GM20431 (cell line): ENCODE data around the gene PCDH15.
"Not testable (repeated sequence)": the region's sequence is repeated elsewhere in the genome, so short reads cannot be mapped to it uniquely, and the experiment has no call there.

Experiments used
- in situ Hi-C: fragments of 300-500 bp; cut with MseI, MboI; formaldehyde crosslinking; loops from one replicate; pipeline ENCODE4 v1.15.0; 2020; ENCODE audit warnings: low sequenced_read_pairs; ENCODE audit not compliant: unreplicated experiment

PCDH15 gene

DNA sequence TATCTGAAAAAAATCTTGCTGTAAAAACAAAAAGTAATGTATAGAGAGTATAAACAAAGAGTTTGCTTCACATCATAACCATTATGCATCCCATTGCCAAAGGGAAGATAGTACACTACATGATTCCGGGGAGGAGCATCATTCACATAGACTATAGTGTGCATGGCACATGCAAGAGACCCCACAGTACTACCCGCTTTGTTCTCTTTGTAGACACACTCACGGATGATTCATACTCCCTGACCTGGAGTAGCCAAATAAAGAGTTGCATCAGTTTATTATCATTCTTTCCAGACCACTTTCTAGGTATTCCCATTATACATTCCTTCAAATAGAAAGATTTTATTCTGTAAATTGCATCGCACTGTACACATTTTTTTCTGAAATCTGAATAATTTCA, 356.9 kb downstream of the PCDH15 start:
- in situ Hi-C loops, result no loop called here

DNA sequence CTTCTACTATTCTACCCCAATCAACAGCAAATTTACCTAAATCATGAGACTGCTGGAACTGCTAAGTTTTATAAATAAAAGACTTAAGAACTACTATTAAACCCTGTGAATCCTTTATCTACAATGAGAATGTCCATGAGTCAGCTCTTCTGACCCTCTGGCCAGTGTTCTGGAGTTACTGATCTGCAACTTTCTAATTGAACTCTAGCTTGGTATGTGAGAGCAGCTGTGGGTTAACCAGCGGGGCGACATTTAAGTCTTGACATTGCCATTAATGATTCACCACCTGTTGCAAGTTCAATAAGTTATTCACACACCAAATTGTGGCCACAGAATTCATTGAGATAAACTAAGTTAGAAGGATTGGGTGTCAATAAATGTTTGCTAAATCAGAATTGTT, 359.8 kb downstream of the PCDH15 start:
- in situ Hi-C loops, result no loop called here

DNA sequence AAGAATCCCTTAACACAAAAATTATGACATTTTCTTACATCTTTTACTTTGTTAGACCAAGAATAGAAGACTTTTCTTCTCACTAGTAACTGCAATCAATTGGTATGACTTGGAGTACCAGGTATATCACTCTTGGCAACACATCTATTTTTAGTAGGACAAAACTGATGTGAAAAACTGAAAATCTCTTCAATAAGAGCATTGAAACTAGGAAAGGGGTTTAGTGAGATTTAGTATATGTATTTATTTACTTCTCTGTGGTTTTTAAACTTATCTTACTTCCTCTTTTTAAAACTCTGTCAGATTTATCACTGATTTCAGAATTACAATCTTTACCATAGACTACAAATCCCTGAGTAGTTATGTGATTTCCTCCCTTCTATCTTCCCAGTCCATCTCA, 366.2 kb downstream of the PCDH15 start:
- in situ Hi-C loops, result no loop called here

DNA sequence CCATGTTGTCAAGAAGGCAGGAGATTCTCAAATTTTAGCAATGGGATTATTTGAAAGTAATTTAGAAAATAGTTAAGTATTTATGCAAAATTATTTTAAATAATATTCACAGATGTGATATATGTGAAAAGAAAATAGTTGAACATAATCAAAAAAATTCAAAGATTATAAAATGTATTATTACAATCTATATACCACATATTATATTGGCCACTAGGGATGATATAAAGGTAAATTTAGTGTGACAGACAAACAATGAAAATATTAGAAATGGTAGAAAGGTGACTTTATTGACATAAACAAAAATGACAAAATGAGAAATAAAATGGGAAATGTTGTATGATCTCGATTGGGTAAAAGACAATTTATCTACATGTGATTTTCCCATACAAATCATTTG, 385.5 kb downstream of the PCDH15 start:
- in situ Hi-C loops, result no loop called here

DNA sequence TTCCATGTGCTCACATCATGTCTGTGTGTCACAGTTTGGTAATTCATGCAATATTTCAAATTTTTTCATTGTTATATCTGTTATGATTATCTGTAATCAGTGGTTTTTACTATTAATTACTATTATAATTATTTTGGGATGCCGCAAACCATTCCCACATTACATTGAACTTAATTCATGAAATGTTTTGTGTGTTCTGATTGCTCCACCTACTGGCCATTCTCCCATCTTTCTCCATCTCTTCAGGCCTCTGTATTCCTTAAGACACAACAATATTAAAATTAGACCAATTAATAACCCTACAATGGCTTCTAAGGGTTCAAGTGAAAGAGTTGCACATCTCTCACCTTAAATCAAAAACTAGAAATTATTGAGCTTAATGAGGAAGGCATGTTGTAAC, 398.5 kb downstream of the PCDH15 start:
- in situ Hi-C loops, result no loop called here

DNA sequence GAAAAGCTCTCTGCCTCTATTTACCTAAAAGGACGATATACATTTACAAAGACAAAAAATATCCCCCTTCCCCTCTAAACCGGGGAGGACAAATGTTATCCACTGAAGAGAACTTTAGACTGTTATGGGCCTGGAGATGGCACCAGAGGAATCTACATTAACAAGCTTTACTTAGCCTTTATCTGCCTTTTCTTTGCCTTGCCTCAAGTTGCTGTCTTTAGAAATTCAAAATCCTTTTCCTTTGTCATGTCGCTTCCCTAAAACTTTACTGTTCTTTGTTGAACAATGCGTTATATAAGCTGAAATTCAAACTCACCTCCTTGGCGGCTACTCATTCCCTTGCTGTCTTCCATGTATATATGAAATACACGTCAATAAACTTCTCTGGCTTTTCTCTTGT, 405.0 kb downstream of the PCDH15 start:
- in situ Hi-C loops, result no loop called here

DNA sequence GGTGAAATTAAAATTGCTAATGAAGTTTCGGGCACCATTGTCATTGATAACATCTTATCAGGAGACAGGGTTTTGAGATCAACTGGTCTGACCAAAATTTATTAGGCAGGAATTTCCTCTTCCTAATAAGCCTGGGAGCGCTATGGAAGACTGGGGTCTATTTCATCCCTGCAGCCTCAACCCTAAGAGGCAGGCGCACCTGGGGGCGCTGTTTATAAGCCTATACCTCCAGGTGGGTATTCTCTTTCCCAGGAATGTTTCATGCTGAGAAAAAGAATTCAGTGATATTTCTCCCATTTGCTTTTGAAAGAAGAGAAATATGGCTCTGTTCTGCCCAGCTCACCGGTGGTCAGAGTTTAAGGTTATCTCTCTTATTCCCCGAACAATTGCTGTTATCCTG, 406.4 kb downstream of the PCDH15 start:
- in situ Hi-C loops, result not testable (repeated sequence)

DNA sequence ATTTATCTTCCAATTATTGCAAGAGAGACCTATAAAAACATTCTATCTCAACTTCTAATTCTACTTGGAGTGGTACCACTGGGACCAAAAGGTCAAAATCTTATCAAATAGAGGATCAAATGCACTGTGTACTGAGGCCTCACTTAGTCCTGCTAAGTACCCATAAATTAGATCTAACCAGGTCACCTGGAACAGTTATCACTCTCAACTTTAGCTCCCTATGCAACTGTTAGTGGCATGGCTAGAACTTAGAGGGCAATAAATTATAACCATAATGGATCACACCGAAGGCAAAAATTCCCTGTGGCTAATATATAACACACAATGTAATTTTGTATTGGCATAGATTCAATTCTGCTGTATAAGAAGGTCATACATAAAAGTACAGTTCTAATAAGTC, 428.9 kb downstream of the PCDH15 start:
- in situ Hi-C loops, result no loop called here

DNA sequence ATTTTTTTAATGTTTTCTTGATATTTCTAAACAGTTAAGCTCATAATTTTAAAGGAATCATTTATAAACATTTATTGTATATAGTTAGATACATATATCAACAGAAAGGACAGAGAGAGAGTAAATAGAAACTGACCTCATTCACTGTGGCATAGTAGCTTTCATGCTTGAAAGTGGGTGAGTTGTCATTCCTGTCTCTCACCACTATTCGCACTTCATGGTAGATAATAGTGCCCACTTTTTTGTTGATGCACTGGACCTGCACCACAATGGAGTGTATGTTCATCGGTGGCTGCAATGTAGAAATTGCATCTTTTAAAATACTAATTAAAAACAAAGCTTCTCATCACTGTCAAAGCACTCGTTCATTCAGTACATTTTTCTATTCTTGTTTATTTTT, 432.0 kb downstream of the PCDH15 start:
- in situ Hi-C loops, result no loop called here

DNA sequence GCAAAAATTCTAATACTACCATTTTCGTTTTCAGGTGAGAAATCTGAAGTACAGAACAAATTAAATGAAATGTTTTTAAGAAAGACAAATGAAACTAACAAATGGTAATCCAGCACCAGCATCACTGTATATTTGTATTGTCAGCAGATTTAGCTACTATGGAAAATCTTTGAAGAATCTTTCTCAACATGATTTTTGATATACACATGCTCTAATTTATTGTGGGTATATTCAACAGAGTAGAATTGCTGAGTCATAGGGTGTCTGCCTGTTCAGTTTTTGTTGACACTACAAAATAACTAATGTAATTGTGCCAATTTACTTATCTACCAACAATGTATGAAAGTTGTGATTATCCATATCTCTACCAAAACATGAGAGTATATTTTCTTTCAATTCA, 437.6 kb downstream of the PCDH15 start:
- in situ Hi-C loops, result no loop called here

DNA sequence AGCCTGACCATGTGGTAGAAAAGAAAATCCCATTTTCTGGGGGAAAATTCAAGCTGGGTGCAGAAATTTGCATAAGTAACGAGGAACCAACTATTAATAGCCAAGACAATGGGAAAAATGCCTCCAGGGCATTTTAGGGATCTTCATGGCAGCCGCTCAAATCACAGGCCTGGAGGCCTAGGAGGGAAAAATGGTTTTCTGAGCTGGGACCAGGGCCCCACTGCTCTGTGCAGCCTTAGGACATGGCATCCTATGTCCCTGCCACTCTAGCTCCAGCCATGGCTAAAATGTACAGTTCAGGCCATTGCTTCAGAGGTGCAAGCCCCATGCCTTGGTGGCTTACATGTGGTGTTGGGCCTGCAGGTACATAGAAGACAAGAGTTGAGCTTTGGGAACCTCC, 459.0 kb downstream of the PCDH15 start:
- in situ Hi-C loops, result no loop called here

DNA sequence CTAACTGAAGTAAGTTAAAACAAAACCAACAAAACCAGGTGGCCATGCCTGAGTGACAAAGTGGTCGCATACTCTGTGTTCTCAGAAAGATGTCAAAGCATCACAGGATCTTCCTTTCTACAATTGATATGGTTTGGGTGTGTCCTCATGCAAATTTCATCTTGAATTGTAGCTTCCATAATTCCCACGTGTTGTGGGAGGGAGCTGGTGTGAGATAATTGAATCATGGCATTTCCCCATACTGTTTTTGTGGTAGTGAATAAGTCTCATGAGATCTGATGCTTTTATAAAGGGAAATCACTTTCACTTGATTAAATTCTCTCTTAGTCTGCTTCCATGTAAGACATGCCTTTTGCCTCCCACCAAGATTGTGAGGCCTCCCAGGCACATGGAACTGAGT, 465.7 kb downstream of the PCDH15 start:
- in situ Hi-C loops, result no loop called here

DNA sequence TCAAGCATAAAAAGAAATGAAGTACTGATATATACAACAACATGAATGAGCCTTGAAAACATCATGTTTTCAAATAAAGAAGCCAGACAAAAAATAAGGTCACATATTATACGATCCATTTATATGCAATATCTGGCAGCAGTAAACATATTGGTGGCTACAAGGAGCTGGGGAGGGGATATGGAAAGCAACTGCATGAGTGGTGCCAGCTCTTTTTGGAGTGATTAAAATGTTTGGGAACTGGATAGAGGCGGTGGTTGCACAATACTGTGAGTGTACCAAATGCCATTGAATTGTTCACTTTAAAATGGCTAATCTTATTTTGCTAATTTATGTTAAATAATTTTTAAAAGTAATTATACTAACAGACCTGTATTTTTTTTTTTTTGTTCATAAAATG, 481.7 kb downstream of the PCDH15 start:
- in situ Hi-C loops, result no loop called here

DNA sequence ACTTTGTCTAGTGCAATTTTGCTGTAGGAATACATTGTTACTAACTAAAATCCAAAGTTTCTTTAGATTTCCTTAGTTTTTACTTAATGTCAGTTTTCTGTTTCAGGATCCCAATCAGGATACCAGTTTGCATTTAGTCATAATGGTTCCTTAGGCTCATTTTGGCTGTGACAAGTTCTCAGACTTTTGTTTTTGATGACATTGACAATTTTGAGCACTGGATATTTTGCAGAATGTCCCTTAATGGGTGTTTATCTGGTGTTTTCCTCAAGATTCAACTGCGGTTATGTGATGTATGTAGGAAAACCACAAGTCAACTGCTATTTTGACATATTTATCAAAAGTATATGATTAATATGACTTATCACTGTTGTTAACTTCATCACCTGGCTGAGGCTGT, 482.6 kb downstream of the PCDH15 start:
- in situ Hi-C loops, result no loop called here

DNA sequence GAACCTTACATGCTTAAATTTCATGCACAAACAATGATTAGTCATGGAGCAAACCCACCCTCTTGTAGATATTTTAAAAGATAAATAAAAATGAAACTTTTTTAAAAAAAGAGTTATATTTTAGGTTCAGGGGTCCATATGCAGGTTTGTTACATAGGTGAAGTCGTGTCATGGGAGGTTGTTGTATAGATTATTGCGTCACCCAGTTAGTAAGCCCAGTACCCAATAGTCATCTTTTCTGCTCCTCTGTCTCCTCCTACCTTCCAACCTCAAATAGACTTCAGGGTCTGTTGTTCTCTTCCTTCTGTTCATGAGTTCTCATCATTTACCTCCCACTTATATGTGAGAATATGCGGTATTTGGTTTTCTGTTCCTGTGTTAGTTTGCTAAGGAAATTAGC, 486.6 kb downstream of the PCDH15 start:
- in situ Hi-C loops, result no loop called here

DNA sequence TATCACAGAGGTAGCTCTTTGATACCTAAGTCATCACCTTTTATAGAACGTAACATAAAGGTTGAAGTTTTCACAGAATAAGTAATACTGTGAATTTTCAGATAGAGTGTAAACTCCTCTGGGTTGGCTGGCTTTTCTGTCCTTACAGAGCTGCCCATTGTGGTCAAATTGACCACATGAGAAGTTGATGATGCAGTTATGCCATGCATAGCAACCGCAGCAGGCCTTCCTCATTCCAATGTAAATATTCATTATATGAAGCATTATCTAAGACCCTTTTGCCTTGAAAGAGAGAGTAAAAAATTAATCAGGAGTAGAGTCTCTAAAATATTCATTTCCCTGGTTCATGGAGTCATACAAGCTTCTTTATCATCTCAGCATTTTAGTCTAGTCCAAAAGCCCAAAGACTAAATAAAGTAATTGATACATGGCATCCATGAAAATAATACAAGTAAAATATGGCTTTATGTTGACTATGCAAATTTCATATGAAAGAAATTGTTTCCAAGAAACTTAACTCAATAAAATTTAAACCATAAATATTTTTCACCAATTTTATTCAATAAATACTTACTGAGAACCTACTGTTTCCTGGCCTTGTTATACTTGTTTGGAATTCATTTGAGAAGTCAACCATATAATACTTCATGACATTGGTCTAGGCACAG, 516.4 kb downstream of the PCDH15 start:
- in situ Hi-C loops, result no loop called here

DNA sequence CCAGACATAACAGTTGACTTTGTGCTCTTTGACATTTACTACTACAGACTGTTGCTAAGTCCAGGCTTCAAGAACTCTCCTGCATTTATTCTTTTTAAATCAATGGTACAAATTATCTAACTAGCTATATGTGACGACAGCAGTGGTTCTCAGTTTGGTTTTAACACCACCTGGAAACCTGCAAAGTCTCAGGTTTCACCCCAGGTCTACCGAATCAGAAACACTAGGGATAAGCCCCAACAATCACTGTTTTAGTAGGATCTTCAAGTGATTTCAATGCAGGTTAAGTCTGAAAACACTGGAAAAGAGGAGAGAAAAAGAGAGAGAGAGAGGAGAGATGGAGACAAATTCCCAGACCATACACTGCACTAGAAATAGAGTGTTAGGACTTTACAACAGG, 519.0 kb downstream of the PCDH15 start:
- in situ Hi-C loops, result no loop called here

DNA sequence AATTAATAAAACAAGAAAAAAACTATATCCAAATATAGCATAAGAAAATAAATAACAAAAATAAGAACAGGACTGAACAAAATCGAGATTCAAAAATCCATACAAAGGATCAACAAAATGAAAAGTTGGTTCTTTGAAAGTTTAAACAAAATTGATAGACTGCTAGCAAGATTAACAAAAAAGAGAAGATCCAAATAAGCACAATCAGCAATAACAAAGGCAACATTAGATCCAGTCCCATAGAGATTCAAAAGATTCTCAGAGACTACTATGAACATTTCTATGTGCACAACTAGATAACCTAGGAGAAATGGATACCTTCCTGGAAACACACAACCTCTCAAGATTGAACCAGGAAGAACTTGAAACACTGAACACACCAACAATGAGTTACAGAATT, 534.6 kb downstream of the PCDH15 start:
- in situ Hi-C loops, result no loop called here

DNA sequence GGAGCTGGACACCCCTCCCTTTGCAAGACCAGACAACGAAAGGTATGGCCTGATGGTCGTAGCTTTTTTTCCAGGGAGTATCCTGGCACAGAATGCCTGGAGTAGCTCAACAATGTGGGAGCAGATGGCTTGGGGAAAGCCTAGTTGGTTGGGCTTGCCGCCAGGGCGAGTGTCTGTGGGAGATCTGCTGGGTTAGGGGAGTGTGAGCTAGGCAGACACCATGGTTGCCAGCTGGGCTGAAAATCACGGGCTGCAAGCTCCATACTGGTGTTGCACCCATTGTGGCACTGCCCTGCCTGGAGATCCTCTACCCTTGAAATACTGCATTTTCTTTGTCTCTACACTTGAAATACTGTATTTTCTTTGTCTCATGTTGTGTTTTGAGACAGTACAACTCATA, 538.3 kb downstream of the PCDH15 start:
- in situ Hi-C loops, result no loop called here

DNA sequence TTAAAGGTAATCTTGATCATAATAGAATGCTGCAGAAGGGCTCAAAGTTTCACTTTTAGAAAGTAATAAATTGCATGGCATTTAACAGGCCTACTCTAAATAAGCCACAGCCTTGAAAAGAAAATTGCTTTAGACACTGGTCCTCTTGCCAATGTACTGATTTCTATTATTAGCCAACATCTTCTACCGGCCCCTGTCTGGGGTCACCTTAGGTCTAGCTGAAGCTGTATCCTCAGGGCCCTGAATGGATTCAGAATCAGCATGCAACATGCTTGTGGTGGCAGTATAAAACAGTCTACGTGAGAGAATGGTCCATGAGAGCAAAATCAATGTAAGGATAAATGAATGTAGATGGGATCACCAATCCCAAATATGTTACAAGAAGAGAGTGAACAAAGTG, 541.9 kb downstream of the PCDH15 start:
- in situ Hi-C loops, result no loop called here

DNA sequence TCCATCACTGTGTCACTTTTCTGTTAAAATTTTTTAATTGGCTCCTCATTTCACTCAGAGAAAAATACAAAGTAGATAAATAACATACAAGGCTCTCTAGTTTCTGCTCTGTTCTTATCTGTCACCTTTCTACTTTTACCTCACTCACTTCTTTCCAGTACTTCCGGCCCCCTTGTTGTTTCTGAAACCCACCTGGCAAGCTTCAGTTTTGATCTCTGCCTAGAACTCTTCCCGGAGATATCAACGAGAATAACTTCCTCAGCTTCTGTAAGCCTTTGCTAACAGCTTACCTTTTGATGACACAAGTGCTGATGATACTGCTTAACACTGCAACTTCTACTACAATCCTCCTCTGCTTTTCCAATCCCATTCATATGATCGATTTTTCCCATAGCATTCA, 566.2 kb downstream of the PCDH15 start:
- in situ Hi-C loops, result no loop called here

DNA sequence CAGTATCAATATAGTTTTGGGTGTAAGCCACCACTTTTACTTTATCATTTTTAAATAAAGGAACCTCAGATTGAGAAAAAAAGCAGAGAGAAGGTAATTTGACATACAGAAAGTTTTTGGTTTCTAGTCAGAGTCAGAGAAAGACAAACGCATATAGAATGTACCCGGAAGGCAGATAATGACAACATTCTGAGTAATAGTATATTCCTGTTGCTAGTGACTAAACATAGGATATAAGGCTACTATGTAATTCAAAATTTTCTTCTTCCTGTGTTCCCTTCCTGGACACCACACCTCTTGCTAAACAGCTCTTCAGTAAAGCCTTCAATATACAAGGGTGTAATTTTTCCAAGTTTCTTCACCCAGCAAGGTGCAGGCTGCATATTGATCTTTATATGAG, 597.6 kb downstream of the PCDH15 start:
- in situ Hi-C loops, result no loop called here

DNA sequence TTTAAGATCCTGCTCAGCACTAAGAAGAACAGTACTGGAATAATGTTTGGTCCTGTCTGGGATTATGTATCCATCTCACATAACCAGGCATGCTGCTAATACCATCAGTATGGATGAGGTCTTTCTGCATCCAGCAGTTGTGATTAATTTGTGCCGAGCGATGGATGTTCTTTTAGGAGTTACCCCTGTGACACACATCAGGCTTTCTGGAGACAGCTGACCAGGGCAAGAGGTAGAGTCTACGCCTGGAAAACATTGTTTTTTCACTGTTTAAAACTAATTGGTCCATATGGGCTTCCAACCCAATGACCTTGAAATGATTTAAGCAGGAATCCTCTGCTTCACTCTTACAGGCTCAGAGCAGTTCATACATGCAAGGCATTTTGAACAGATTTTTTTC, 603.0 kb downstream of the PCDH15 start:
- in situ Hi-C loops, result no loop called here
